Inflammatory macrophage treated with lipopolysaccharide for 1 hour (primary cell): ENCODE results near the gene RAB24.
A peak's percentile ranks its signal among the peaks of the same experiment; 100 is the strongest.

Experiments used
- DNase-seq, 2 donors: peaks; one replicate each; pipeline ENCODE4 v3.0.0-alpha.2; 2020 to 2022

The RAB24 gene

DNA sequence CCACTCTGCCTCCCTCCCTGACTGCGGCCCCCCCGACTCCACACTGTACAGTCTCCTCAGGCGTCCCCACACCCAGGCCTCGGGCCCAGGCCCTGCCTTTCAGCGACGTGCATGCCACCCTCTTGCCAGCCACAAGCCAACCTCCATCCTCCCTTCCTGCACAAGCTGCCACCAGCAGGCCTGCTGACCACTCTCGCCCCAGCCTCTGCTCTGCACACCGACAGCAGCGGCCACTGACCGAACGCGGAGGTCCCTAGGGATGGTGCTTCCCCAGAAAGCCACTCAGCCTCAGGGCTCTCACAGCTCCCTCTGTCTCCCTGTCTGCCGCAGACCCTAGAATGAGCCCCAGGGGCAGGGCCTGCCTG, 29.4 kb upstream of the RAB24 start:
- DNase-seq, result no peak

DNA sequence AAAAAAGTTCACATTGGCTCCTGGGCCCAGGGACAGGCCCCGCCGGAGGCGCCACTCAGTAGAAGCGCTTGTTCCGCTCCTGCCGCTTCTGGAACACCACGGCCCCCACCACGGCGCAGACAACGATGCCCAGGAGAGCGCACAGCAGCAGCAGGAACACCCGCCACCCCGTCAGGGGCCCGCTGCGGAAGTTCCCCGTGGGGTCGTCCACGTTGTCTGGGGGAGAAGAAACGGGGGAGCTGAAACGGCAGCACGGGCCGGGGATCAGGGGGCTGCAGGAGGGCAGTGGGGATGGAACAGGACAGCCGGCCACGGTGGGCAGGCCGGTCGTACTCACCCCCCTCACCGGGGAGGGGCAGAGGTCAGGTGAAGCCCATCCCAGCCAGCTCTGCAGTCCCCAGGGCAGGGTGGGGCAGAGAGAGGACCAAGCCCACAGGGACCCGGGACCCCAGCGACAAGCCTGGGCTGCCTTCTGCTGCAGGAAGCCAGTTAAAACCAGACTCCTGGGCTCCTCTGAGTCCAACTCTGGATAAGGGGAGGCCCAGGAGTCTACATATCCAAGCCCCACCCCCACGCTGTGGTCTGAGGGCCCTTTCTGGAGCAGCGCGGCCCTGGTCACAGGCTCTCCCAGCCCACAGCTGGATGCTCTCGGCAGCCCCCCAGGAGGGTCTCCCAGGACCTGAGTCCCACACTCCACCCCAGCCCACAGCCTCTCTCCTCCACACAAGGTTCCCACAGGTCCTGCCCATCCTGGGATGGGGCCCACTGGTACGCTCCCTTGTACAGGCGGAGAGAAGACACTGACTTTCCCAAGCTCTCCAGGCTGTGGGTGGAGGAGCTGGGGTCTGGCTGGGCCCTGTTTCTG, 28.7 kb upstream of the RAB24 start:
- no peak for DNase-seq

DNA sequence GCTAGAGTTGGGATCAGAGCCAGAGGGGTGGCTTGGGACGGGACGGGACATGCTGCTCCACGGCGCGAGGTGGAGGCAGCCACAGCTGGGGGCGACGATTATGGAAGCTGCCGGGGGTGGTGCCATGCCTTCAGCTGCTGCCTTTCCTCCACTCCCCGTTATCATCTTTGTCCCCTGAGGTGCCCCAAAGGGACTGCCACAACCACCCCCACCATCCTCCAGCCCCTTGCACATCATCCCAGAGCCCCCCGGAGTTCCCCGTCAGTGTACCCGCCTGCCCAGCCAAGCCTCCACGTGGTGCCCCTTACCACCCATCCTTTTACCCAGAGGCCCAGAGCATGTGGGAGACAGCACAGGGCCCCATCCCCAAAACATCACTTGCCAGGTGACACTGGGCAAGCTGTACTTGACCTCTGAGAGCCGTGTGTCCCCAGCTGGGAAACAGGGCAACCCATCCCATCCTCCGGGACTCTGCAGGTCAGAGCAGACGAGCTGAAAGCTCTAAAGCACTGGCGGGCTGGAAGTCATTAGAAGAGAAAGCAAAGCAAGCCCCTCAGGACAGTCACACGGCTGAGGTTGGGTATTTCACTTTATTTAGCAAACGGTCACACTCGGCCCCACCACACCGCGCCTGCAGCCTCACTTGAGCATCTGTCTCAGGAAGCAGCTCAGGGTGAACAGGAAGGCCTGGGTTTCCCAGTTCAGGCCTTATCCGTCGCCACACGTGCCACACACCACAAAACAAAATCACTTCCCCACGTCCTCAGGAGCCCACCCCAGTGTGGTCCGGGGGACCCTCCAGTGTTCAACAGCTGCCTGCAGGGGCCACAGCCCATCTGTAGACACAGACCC, 27.7 kb upstream of the RAB24 start:
- no peak for DNase-seq

DNA sequence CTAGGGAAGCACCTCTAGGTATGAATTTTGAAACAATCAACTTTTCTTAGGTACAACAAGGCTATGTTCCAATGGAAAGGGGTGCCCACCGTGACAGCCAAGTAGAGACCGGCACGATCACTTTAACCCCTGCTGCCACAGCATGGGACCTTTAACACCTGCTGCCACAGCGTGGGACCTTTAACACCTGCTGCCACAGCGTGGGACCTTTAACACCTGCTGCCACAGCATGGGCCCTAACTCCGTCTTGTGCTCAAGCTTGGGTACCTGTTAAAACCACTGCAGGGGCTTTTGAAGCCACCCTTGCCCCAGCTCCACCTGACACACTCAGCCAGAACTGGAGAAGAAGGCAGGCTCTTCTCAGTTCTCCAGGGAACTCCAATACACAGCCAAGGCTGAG, 26.4 kb upstream of the RAB24 start:
- DNase-seq, result no peak

DNA sequence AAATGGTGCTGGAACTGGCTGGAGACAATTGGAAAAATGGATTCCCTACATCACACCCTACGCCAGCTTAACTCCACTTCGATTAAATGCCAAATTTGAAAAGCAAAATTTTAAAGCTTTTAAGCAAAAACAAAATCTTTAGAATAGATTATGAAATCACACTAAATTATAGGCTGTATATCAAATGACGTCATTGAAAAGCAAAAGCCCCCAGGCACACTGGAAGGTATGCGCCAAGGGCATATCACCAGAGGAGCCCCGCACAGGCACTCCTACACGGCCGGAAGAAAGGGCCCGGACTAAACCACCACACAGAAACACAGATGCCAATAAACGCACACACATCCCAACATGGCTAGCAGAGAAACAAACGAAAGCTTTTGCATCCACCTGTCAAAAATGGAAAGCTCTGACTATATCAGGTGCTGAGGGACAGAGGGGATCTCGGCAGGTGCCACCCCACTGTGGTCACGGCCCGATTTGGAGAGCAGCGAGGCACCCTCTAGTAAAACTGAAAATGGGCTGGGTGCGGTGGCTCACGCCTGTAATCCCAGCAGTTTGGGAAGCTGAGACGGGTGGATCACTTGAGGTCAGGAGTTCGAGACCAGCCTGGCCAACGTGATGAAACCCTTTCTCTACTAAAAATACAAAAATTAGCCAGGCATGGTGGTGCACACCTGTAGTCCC, 25.2 kb upstream of the RAB24 start:
- DNase-seq, result no peak

DNA sequence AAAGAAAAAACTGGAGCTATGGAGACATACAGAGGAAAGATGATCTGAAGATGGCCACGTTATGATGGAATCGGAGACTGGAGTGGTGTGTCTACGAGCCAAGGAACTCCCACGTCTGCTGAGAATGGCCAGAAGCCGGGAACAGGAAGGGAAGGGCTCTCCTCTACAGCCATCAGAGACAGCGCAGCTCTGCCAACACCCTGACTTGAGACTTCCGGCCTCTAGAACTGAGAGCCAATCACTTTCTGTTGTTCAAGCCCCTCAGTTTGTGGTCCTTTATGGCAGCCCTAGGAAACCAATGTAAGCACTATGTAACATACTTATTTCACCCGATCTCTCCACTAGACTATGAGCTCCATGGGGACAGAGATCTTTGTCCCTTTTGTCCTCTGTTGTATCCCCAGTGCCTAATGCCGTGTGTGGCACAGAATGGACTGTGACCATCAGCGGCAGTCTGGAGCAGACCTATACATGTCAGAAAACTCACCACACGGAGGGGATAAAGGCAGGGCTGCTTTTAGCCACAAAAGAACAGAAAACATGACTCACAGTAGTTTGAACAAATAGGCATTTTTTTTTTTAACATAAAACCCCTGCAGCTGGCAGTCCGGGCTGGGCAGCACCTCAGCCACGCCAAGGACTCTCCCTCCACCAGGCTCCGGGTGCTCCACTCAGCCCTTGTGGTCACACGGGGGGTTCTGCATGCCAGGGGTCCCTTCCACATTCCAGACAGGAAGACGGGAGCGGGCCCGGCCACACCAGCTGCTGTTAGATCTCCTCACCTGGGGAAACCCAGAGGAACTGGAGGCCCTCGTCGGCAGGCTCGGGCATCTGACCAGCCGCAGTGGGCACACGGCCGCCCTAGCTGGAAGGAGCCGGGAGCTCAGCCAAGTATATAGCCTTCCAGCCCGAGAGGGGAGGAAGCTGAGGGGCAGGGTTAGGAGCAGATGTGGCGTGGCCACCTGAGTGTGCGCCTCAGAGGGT, 24.3 kb upstream of the RAB24 start:
- no peak for DNase-seq

DNA sequence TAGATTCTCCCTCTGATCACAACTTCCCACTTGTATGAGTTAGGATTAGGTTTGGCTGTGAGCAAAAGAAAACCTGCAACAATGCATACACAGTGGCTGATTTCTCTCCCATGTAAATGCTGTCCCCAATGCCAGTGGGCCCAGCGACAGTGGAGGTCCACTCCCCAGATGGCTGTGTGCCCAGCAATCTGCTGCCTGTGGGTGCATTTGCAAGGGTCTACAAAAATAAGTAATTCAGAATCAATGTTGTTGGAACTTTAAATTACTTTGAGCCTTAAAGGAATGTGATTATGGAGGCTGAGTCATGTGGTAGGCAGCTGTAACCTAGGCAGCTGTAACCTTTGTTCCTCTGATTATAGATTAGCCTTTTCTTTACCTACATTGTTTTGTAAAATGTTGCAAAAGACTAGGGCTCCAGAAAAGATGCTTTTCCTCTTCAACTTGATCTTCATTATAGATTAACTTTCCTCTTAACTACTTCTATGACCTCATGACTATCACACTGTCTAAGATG, 22.4 kb upstream of the RAB24 start:
- DNase-seq, result no peak

DNA sequence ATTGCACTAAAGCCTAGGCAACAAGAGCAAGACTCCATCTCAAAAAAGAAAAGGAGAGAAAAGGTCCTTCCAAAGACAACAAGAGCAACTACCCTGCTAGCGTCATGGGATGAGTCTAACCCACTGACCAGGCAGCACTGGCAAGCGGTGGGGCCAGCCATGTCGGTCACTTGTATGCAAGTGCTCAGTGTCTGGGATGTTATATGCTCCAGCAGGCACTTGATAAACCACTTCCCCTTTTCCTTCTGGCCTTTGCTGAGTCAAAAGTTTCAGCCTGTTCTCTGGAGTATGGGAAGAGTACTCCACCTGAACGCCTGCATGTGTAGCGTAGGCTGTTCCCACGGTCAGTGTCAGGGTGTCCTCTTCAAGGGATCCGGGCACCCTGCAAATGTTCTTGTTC, 17.4 kb upstream of the RAB24 start:
- DNase-seq, result peak; percentile 40 to 43

DNA sequence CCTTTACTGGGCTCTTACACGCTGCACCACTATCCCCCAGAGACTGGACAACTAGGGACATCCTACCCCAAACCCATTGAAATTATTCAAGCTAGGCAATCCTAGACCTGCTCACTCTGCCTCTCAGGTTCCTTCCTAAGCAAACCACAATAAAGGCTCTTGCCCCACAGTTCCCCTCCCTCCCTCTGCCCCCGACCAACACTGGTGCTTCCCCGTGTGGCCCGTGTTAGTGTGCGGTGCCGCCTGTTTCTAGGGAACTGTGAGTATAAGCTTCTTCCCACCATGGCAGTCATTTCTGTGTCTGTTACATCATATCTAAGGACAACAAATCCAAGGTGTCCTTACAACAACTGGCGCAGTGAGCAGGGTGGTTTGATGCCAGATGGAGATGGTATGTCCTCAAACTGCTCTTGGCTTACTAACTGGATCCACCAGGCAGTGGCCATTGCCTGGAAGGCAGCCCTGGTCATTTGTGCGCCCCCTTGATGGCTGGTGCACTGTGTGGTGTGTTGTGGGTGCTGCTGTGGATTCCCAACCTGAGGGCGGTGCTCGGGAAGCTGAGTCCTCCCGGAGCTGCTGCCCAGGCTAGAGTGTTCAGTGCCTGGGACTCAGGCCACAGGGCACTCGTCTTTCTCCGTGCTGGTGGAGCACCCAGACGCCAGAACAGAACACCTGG, 16.5 kb upstream of the RAB24 start:
- DNase-seq, result no peak

DNA sequence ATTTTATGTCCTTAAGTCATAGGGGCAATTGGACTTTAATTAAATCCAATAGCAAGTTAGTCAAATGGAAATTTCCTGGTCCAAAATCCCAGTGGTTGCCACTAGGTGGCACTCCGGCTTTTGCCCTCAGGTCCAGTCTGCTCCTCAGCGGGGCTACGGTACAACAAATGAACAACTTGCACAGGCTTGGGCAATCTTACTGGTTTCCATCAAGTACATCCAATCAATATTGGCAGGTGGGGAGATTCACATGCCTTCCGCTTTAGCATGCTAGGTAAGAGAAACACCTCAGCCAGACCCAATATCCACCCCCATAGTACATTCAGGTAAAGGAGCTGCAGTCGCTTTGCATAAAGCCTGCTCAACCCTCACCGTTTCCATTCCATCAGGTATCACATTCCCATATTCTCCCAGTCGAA, 14.4 kb upstream of the RAB24 start:
- peak; percentile 53 to 96 for DNase-seq

DNA sequence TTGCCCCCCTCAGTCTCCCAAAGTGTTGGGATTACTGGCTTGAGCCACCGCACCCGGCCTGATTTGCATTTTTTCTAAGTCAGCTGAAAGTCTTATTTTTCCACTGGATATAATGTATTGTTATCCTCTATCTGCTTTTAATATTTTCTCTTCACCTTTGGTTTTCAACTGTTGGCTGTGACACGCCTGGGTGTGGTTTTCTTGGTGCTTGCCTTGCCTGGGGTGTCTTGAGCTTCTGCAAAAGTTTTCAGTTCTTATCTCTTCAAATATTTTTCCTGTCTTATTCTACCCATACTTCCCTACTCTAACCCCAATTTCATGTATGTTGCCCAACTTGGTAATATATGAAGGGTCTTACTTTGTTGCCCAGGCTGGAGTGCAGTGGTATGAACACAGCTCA, 12.5 kb upstream of the RAB24 start:
- no peak for DNase-seq

DNA sequence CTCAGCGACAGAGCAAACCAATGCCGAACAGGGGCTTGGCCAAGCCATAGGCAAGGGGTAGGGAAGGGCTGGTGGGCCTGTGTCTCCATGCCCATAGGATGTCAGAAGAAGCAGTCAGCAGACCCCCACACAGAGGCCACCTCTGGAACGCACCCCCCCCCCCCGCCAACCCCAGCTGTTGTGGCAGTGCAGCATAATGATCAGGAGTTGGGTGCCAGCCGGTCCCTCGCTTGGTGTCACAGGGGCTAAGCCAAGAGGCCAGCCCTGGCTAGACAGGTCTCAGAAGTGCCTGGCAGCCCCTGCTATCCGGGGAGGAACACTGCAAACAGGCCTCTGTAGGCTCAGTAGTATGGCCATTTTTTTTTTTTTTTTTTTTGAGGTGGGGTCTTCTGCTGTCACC, 11.9 kb upstream of the RAB24 start:
- no peak for DNase-seq

DNA sequence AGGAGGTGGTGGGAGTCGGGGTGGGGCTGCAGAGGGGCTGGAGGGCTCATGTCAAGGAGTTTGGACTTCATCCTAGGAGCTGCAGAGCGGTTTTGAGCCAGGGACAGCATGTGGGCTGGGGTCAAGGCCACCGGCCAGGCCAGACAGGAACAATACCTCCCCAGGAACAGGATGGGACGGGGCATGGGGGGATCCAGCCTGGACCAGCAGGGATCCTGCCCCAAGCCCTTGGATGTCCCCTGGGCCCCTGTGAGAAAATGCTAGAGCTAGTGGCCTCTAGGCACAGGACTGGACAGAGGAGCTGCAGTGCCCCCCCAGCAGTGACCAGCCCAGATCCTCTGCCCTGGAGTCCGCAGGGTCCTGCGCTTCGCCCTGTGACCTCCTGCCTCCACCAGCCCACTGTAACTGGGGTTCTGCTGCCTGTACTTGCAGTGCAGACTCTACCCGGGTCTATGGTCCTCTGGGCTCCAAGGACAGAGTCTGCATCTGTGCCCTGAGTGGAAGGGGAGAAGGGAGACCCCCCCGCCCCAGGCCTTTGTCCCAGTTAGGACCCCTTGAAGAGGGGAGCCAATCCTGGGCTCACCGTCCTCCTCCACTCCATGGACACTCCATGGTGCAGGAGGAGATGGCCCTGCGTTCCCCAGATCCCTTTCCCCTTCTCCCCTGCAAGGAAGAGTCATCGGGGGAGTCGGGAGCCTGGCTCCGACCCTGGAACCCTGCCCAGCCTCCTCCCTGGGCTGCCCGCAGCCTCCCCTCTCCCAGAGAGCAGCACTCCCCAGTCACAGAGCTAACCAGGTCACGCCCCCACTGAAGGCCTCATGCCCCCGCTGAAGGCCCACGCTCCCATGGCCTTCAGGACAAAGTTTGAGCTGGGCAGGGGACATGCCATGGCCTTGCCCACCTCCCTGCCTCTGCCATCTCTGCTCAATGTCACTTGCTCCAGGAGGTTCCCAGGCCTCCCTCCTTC, 11.1 kb upstream of the RAB24 start:
- no peak for DNase-seq

DNA sequence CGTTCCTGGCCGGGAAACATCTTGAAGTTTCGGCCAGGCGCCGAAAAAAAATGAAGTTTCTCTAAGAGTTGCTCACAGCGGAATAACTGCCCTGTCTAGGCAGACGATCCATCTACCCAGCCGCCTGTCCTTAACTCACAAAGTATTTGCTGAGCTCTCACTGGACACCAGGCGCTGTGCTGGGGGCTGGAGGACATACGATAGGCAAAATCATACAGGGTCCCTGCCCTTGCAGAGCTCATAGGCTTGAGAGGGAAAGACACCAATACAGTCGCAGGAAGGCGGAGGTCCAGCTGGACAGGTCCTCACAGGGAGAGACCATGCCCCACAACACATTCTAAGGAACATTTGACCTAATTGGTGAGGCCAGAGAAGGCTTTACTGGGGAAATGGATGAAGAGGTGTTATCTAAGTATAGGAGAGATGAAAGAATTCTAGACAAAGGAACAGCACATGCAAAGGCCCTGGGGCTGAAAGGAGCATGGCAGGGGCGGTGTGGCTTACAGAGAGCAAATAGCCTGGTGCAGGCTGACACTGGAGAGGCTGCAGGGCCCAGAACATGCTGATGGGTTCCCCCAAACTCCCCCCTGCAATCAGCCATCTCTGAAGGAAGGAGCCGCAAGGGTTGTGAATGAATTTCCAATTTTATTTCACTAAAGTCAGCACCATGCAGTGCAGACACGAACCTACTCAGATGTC, 10.2 kb upstream of the RAB24 start:
- DNase-seq, result no peak

DNA sequence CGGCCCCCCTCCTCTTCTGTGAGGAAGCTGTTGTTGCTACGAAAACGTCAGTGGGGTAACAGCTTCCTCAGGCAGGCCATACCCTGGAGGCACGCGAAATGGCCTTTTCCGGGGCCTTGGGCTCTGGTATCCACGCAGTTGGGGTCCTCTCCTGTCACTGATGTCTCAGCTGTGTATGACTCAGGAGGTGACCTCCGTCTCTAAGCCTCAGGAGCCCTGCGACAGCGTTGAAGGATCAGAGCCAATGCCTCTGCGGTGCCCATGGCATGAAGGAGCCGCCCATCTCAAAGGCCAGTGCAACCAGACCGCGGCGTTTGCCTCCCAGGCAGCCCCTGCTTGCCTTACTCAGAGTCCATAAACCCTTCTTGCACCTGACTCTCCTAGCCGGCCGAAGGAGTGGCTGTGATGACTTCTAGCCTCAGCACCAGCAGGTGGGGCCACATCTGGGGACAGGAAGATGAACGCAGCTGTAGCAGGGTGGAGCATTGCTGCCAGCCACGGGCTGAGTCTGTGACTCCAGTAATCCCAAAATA, 9.2 kb upstream of the RAB24 start:
- DNase-seq, result no peak

DNA sequence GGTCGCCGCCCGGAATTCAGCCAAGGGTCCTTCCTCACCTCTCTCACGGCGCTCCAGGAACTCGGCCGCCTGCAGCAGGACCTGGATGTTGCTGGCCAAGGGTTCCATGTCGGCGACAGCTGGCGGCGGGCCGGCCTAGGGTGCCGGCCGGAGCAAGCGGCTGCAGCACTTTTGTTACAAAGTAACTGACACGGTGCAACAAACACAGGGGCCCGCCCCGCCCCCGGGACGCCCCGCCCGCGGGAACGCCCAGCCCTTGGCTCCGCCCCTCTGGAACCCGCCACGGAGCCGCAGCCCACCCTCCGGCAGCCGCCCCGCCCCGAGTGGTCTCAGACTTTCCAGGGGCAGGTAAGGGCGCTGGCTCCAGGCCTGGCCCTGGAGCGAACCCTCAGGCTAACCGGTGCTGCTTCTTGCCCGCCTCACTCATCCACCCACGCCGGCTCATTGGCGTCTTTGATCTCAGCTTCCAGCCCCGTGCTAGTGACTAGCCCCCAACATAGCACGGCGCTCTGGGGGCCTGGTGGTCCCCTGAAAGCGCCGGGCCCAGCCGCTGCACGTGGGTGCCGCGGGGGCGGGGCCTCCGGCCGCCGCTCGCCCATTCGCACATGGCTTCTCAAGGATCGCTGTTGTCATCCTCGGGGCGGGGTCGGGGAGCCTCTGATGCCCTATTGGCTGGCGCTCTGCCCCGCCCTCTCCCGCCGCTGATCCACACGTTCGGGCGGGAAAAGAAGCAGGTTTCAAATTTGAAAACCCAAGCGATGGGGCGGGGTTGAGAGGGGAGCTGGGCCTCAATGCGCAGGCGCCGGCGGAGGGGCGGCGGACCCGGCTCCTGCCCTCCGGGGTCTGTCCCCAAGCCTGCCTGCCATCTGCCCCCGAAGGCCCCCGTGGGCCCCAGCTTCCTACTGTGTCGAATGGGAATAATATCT, 8.5 kb upstream of the RAB24 start, which contains the start of gene MXD3:
Gene MXD3, minus strand, starts transcription at position 176 of the 926 bp plus-strand sequence. Its CDS starts 68 bp downstream, at position 108.
- DNase-seq, result peak; percentile 93 to 97

DNA sequence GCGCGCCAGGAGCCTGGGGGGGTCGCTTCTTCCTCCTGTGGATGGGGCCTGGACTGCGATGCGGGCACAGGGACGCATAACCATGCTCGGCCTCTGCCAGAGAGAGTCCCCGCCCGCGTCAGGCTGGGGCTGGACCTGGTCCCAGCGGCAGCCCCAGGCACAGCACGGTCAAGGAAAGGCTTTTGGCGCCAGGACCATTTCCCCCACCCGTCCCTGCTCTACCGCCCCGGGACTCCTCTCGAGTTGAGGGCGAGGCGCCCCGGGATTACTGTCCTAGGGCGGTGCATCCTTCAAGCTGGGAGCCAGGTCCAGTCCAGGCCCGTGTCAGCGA, 7.8 kb upstream of the RAB24 start:
- no peak for DNase-seq

DNA sequence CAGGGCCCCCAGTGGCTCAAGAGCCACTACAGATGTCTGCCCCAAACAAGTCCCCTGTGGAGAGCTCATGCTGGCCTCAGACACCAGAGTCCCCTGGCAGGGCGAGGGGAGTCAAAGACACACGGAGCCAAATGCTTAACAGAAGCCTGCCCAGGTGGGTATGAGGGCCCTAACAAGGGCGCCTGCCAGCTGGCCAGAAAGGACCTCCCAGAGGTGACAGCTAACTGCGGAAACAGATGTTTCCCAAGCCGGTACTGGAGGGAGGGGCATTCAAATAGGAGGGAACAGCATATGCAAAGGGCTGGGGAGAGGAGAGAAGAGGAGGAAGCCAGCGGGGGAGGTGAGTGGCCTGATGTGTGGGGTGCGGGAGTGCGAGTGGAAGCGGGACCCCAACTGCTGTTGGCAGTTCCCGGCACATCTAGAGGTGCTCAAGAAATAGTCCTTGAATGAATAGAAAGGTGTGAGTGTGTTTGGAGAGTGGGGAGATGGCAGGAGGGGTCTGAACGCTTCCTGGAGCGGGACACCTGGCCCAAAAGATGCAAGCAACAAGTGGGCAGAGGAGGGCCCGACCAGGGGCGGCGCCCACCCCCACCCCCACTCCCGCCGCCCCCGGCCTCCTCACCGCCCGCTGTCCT, 7.4 kb upstream of the RAB24 start:
- peak; percentile 39 to 45 for DNase-seq
